SH-SY5Y (cell line): ENCODE results near the gene HOXA13.

ENCODE experiments used
- GATA2 ChIP-seq: IDR thresholded peaks from 2 replicates; pipeline ENCODE4 v1.6.1; 2011; ENCODE audit warnings: mild to moderate bottlenecking, low read depth, low read length
- GATA3 ChIP-seq: IDR thresholded peaks from 2 replicates; pipeline ENCODE4 v1.6.1; 2011; ENCODE audit warnings: low read depth, mild to moderate bottlenecking, low read length, moderate library complexity

GRCh38 chr7:27210441-27211083 lies 10.7 kb upstream of the HOXA13 start:
- TF ChIP-seq GATA2: no peak
- no peak for TF ChIP-seq GATA3
